HS-5 (cell line): ENCODE data around the gene LRRC4C.
"Not testable (repeated sequence)": the region's sequence is repeated elsewhere in the genome, so short reads cannot be mapped to it uniquely, and the experiment has no call there.

Source experiments
- DNase-seq: peaks from one replicate; pipeline ENCODE4 v3.0.0-alpha.2; 2012; ENCODE audit warnings: low read depth

Gene LRRC4C

DNA sequence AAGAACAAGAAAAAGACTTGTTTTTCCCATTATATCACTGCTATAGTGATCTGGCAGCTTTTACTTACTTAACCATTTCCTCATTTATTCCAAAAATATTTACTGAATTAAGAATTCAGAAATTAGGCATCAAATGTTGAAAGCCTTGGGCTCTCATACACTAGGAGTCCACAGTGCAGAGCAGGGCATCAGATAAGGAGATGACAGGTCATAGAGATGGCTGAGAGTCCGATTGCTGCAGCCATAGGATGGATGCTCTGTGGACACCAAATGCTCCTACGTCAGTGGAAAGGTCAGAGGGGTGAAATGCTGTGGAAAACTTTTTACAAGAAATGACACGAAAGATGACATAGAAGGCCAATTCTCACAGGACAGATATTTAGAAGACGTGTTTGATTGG lies 771.1 kb downstream of the LRRC4C start:
- no peak for DNase-seq

DNA sequence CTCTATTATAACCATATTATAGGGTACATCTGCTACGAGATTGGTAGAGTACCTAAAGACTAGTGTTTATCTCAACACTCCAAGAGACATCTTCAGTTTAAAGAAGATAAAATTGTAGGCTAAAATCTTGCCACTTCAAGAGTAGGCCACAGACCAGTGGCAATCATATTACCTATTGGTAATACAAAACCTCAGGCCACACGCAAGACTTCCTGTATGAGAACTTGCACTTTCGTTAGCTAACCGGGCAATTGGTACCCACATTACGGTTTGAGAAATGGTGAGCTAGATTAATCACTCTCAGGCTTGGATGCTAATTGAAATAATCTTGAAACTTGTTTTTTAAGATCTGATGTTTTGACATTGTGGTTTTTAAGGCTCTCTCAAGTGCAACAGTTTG lies 772.7 kb downstream of the LRRC4C start:
- DNase-seq: no peak

DNA sequence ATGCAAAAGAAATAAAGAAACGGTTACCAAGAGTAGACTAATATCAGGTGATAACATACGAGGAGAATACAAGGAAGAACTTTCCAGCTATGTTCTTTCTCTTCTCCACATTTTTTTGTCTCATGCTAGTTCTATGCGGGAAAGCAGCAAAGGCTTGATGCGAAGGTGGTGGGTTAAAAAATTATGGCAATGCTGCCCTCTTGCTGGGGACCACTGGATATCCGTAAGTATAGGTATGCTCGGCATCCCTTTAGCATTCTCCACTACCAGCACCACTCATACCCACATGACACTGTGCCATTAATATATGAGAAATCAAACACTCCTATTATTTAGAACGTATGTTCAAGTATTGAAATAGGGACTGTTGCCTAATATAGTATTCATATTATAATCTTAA lies 776.4 kb downstream of the LRRC4C start:
- no peak for DNase-seq

DNA sequence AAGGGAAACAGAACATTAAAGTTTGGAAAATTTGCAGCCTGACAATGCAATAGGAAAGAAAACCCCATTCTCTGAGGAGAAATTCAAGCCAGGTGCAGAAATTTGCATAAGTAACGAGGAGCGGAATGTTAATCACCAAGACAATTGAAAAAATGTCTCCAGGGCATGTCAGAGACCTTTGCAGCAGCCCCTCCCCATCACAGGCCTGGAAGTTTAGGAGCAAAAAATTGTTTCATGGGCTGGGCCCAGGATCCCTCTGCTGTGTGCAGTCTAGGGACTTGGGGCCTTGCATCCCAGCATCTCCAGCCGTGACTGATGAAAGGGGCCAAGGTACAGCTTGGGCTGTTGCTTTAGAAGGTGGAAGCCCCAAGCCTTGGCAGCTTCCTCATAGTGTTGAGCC lies 780.2 kb downstream of the LRRC4C start:
- no peak for DNase-seq

DNA sequence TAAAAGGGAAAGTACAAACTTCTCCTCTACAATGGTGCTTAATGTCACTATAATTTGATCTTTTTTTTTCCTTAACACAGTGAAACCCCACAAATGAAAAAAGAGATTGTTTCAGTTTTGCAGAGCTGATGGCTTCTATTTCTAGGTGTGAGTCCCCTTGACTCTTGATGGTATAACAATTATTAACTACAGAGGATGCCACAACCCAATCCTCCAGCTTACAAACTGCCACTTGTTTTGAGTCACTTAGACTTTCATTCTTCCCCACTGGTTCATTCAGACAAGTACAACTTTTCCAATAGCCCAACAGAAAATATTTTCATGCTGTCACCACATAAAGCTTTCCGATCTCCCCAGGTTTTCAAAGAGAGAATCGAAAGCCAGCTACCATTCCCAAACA lies 812.2 kb downstream of the LRRC4C start:
- no peak for DNase-seq

DNA sequence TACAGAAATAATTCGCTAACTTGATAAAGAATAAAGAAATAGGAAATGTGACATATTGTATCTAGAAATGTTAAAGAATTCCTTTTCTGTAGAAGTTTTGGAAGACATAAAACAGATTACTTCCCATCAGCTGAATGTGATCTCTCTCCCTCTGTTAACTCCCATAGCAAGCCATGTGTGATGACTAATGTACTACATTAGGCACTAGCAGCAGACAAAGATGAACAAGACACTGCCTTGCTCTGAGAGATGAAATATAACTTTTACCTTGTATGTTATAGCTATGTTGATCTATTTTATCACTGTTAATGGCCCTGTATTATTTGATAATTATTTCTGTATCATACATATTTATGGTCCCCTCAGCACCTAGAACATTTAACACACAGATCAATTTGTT lies 817.2 kb downstream of the LRRC4C start:
- no peak for DNase-seq

DNA sequence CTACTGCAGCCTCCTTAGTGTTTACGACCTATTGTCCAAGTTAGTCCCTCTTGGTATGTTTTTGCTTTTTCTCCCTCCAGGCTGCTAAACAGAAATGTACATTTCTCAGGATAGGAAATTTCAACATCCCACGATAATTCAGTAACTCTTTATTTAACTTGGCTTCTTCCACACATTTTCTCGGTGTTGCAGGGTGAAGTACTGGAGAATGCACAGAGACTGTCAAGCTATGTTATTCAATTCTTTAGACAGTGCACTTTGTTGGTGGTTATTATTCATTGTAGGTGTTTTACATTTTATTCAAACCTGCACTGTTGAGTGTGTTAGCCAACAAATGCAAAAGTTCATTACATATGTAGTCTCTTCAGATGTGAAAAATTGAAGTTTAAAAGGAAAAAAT lies 839.8 kb downstream of the LRRC4C start:
- no peak for DNase-seq

DNA sequence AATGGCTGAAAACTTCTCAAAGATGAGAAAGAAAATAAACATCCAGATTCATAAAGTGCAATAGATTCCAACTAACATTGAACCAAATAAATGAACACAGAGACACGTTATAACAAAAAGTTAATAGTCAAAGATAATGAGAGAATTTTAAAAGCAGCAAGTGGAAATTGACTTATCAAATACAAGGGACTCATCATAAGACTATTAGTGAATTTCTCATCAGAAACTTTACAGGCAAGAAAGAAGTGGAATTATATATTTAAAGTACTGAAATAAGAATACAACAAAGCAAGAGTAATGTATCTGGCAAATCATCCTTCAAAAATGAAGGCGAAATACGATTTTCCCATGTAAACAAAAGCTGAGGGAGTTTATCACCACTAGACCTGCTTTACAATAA lies 852.7 kb downstream of the LRRC4C start:
- DNase-seq: no peak

DNA sequence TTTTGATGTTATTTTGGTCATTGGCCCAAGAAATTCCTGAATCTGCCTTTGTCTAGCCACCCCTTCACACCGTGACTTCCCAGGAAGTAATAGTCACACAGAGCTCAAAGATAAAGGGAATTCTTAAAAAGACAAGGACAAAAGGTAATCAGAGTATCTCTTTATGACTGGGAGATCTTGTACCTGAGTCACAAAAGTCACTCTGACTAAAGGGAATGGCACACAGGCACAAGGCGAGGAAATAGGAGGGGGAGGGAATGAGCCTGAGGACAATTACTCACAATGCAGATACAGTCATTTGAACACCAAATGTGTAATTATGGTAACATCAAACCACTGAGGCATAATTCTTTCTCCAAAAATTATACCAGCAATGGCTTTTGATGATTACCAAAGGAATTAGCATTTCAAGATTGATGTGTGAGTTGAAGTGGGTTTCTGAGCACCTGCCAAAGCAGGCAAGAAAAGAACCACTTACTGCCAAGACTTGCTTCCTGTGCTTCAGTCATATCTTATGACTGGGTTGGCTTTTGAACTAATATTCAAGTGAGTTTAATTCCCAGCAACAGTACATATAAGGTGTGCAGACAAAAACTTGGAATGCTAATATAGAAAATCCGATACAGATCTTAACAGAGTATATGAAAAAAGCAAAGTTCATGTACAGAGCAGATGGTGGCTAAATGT lies 856.4 kb downstream of the LRRC4C start:
- DNase-seq: peak; percentile 10

DNA sequence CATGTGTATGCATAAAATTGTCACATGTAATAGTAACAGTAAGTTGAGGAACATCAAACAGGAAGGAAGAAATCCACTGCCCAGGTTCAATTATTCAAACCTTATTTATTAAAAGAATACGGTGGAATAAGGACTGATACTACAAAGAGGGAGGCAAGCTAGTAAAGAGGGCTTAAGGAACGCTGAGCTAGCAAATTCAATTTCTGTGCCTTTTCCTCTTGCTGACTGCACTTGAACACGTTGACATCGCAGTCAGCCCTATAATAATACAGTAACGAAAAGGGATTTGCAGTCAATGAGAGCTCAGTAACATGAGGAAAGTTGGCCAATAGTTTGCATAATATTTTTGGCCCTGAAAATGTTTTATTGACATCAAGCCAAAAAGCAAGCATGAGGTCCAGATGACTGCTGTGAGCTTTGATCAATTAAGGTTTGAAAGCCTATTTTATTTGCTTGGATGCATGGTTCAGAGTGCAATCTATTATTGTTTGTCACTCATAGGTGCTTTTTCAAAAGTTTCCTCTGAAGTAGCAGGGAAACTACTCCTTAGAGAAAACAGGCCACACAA lies 861.8 kb downstream of the LRRC4C start:
- no peak for DNase-seq

DNA sequence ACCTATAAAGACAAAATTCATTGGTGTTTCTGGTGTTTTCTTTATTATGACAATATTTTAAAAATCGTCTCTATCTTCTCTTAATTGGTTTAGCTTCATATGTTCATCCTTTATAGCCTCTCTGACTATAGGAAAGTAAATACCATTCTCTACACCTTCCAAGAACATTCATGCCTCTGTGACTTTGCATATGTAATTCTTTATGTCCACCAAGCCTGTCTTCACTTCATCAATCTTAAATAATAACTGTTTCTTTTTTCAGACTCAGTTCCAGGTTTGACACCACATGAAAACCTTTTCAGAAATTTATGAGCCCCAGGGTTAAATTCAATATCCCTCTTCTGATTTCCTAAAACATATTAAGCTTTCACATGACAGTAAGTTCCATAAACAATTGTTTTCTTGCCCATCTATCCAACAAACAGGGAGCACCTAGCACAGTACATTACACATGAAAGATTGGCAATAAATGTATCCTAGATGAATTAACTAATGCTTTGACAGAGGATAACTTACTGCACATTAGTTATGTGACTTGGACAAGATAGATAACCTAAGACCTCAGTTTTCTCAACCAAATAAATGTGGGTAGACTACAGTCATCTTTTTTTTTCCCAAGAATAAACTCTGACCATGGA lies 886.1 kb downstream of the LRRC4C start:
- DNase-seq: no peak

DNA sequence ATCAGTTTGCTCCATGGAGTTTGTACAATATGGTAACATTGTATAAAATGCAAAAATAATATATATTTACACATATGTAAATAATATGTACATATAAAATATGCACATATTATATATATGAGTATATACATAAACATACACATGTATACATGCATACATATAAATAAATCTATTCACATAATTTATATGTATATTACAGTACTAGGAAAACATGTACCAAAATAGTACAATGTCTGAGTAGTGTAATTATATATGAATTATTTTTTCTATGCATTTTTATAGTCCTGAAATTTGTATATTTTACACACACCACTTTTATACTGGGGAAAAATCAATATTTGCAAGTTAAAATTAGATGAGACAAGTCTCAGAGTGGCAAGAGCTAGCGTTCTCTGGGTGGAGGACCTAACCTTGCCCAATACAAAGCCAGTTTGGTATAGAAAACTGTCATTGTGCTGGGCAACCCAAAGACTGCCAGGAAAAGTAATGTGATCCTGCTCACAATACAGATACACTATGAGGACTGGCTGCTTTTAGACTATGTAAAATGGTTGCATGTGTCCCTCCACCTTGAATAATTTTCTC lies 889.4 kb downstream of the LRRC4C start:
- no peak for DNase-seq

DNA sequence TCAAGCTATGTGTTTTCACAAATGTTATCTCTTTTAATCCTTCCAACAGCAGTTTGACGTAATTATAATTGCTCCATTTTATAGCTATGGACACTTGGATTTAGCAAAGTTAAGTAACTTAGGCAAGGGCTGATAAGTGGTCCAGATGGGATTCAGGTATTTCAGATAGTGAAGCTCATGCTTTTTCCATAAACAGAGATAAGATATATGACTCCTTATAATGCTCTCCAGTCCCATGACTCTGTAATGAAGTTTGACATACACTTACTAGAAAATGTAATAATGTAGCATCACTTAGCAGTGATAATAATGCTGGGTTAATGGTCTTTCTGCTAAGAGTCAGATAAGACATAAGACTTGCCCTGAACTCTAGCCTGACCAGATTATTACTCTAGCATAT lies 892.1 kb downstream of the LRRC4C start:
- DNase-seq: no peak

DNA sequence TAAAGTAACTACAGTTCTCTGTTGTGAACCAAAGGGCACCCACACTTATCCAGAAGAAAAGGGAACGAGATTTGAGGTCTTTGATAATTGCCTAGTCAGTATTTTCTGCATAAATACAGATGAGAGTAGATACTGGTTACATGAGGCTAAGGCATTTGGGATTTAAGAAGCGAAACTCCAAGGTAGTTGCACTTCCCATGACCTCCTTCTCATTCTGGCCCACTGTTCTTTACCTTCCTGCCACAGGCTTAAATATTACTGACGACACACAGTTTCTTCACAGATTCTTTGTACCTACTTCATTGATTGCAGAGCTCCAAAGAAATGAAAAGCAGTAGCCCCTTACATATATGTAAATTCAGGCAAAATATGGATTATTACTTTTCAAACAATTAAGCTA lies 915.3 kb downstream of the LRRC4C start:
- DNase-seq: no peak

DNA sequence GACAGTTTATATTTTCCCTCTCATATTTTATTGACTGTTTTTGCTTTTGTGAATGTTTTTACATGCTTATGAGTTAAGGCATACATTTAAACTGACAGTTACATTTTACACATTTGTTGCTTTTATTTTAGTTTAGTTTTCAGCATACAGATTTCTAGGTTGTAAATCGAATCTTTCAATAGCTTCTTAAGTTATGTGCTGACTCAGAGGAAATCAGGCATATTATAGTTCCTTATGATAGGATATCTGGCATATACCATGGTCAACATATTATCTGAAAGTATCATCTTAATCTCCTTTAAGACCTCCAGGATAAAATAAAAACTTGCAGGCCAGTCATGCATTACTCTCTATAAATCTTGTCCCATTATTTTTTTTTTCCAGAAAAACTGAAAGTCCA lies 916.6 kb downstream of the LRRC4C start:
- DNase-seq: no peak

DNA sequence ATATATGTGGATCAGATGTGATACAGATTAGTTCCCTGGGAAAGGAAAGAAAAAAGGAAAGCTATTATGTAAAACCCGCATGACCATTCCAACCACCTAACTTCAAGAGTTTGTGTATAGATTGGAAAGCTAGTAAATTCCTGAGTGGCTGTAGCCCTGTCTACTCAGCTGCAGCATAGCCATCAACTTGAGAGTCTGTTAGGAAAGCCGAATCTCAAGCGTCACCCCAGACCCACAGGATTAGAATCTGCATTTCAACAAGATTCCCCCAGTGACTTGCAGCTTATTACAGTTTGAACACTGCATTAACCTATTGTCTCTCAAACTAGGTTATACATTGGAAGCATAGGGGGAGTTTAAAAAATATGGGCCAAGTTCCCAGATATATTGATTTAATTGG lies 921.7 kb downstream of the LRRC4C start:
- DNase-seq: no peak

DNA sequence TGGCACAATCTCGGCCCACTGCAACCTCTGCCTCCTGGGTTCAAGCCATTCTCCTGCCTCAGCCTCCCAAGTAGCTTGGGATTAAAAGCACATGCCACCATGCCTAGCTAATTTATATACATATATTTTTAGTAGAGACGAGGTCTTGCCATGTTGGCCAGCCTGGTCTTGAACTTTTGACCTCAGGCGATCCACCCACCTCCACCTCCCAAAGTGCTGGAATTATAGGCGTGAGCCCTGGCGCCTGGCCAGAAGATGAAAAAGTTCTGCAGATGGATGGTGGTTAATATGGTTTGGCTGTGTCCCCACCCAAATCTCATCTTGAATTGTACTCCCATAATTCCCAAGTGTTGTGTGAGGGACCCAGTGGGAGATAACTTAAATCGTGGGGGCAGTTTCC lies 937.4 kb downstream of the LRRC4C start:
- DNase-seq: not testable (repeated sequence)

DNA sequence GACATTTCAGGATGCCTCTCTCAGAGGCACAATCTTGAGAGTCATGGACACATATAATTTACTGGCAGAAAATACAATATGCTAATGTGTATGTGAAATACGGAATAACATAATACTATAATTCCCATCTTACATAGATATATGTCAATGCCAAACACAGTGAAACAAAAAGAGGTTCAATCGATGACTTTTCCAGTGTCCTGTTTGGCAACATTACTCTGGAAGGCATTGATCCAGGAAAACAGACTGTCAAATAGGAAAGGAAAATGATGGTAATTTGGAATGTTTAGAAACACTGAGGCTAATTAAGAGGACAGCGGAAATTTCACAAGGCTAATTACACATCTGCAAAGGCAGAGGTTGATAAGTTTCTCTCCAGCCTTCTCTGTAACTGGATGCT lies 942.3 kb downstream of the LRRC4C start:
- no peak for DNase-seq

DNA sequence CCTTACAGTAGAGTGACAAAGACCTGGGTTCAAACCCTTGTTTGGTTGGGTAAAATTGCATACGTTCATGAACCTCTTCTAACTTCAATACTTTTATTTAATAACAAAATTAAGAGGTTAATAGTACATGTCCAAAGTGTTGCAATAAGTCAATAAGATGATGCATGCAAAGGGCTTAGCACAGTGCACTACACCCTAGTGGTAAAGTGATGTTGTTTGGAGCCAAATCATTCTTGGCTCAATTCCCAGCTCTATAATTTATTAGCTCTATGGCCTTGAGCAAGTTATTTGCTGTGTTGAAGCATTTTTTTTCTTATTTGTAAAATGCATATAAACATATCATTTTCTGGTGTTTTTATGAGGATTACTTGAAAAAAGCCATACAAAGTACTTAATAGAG lies 945.3 kb downstream of the LRRC4C start:
- no peak for DNase-seq

DNA sequence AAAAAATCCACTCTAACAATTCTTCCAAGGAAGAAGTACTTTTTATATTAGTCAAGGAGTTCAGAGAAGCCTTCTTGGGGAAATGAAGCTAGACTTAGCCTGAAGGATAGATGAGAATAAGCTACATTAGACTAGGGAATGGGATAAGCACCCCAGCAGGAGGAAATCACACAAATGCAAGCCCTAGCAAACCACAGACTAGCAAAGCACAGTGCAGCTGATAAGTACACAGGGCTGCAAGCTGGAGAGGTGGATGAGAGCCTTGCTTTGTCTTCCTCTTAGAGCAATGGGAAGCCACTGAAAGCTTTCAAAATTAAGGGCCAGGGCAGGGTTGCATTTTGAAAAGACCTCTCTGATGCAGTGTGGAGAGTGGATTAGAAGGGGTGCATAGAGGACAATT lies 946.2 kb downstream of the LRRC4C start:
- no peak for DNase-seq

DNA sequence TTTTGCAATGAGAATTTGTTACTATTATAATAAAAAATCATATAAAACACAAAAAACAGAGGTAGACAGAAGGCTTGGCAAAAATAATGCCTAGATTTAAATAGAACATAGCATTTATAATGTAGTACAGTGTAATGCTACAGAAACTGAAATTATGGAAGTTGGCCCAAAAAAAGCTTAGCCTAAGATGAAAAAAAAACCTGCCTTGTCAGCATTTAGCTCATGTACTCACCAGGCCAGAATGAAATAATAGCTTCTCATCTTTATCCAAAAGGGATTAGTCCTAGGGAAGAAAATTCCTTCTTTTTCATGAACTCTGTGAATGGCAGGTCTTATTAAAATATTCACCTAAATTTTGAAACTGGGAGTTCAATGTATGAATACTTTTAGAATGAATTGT lies 951.1 kb downstream of the LRRC4C start:
- DNase-seq: no peak

DNA sequence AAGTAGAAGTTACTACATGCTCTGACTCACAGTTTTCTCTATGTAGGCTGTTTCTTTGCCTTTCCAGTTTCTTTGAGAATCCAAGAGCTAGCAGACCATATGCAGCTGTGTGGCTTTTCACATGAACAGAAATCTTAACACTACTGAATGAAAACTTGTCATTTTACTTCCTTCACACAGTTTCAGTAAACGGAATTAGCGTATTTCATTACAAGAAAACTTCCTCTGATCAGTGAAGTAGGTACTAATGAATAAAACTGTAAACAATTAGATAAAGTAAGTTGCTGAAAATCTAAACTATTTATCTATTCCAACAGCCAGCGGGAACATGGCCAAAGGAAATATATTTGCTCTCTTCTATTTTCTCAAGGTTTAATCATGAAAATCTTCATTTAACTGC lies 953.2 kb downstream of the LRRC4C start:
- no peak for DNase-seq

DNA sequence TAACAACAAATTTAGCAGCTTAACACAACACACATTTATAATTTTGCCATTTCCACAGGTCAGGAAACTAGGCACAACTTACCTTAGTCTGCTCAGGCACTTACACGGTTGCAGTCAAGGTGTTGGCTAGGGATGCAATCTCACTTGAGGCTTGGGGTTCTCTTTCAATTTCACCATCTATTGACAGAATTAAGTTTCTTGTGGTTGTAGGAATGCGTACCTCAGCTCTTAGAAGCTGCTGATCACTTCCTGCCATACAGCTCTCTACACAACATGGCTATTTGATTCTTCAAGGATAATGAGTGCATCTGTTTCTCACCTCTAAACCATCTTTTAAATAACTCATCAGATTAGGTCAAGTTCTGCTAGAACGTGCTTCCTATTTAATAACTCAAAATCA lies 968.1 kb downstream of the LRRC4C start:
- DNase-seq: no peak

DNA sequence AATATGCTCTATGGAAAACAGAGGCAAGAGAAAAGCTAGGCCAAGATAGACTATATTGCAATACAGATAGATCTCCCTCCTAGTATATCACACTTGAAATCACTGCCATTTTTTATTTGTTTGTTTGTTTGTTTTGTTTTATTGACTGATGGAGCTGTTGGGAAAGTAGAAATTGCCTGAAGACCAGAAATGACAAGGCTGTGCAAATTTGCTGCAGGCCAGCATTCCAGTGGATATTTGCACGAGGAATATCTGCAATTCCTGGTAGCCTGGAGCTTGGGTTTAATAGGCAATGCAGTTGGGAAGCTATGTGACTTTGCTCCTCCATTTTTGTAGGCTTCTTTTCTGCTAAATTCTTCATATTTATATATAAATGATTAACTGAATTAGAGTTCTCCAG lies 991.7 kb downstream of the LRRC4C start:
- no peak for DNase-seq
